Right hindlimb (tissue), 1 donor: ENCODE results near the gene TMTC1.

Experiments used
- DNase-seq: peaks from one replicate; pipeline ENCODE4 v3.0.0-alpha.2; 2018

Gene TMTC1

GRCh38 chr12:29778531-29778930, 5.2 kb downstream of the TMTC1 start:
- DNase-seq, result no peak

GRCh38 chr12:29773076-29773475, 10.7 kb downstream of the TMTC1 start:
- DNase-seq, result no peak

GRCh38 chr12:29771786-29772185, 12.0 kb downstream of the TMTC1 start:
- DNase-seq, result no peak

- DNase-seq, result no peak
Measured at GRCh38 chr12:29771165-29771564, 12.6 kb downstream of the TMTC1 start.

- no peak for DNase-seq
Measured at GRCh38 chr12:29769162-29769858, 14.4 kb downstream of the TMTC1 start.

- DNase-seq, result no peak
Measured at GRCh38 chr12:29768372-29768771, 15.4 kb downstream of the TMTC1 start.

- DNase-seq, result no peak
Measured at GRCh38 chr12:29763301-29763683, 20.4 kb downstream of the TMTC1 start.

- DNase-seq, result peak; percentile 75
Measured at GRCh38 chr12:29762637-29763300, 21.0 kb downstream of the TMTC1 start.

- no peak for DNase-seq
Measured at GRCh38 chr12:29759950-29760349, 23.8 kb downstream of the TMTC1 start.

GRCh38 chr12:29756741-29757390, 26.9 kb downstream of the TMTC1 start:
- DNase-seq, result no peak

- DNase-seq, result no peak
Measured at GRCh38 chr12:29754235-29755189, 29.2 kb downstream of the TMTC1 start.

- DNase-seq, result no peak
Measured at GRCh38 chr12:29752121-29752520, 31.6 kb downstream of the TMTC1 start.

- no peak for DNase-seq
Measured at GRCh38 chr12:29751676-29752075, 32.1 kb downstream of the TMTC1 start.

GRCh38 chr12:29750928-29751220, 32.9 kb downstream of the TMTC1 start:
- no peak for DNase-seq

- DNase-seq, result no peak
Measured at GRCh38 chr12:29750131-29750927, 33.4 kb downstream of the TMTC1 start.

GRCh38 chr12:29744365-29744764, 39.4 kb downstream of the TMTC1 start:
- DNase-seq, result no peak

GRCh38 chr12:29743801-29744200, 39.9 kb downstream of the TMTC1 start:
- DNase-seq, result peak; percentile 71

GRCh38 chr12:29743077-29743476, 40.7 kb downstream of the TMTC1 start:
- no peak for DNase-seq

GRCh38 chr12:29742646-29743045, 41.1 kb downstream of the TMTC1 start:
- DNase-seq, result no peak

- DNase-seq, result no peak
Measured at GRCh38 chr12:29741342-29742241, 42.1 kb downstream of the TMTC1 start.

GRCh38 chr12:29739279-29739991, 44.3 kb downstream of the TMTC1 start:
- no peak for DNase-seq
